ENCODE results near the gene SETMAR.
A peak's percentile ranks its signal among the peaks of the same experiment; 100 is the strongest.
"Not testable (repeated sequence)": the region's sequence is repeated elsewhere in the genome, so short reads cannot be mapped to it uniquely, and the experiment has no call there.

Gene SETMAR

DNA sequence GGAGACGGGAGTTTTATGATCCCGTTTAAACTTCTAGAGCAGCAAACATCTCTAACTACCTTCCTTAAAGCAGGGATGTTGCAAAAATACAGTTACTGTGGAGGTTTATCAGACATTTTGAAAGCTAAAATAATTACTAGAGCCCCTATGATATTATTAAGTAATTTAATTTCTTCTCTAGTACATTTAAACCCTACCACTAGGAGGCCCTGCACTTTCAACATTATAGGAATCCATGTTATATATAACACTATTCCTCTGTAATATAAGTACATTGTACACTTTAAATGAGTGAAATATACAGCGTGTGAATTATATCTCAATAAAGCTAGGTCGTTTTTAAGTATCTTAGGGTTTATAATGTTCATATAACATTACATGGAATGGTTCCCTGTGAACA lies 11.5 kb downstream of the SETMAR start:
- DNase-seq, result no peak

DNA sequence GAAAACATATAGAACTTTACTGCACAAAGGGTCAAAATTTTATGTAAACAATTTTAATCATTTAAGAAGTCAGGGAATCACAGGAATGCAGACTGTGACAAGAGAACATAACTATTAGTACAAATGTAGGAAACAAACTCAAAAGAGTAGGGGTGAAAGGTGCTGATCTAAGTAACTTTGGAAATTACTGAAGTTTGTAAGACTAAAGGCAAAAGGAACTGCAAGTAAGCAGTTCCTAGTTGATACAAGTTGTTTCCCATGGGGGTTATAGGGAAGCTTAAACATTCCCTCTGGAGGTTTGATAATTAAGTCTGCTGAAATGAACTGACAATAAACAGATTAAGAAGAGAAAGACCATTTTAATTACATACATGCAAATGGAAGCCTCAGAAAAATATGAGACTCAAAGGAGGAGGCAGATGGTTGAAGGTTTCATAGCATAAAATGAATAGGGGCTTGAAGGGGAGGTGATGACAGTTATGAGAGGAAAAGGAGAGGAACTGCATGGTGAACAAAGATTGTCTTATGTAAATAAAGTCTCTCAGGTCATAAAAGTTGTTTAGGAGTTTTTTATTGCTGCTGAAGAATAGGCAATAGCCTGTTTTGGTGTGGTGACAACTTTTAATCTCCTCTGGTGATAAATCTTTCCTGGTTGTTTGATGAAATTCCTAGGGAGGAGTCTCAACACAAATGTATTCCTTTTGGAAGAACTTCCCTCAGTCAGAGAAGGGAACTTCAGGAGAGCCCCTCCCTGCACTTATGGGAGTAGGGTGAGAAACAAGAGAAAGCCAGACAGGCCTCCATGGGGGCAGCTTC lies 17.1 kb downstream of the SETMAR start:
- no peak for DNase-seq

GRCh38 chr3:4321732-4322131 lies 18.6 kb downstream of the SETMAR start:
- DNase-seq, result no peak

GRCh38 chr3:4322635-4323034 lies 19.5 kb downstream of the SETMAR start:
- DNase-seq, result no peak

- no peak for DNase-seq
Measured at GRCh38 chr3:4323246-4324027, 20.3 kb downstream of the SETMAR start.

DNA sequence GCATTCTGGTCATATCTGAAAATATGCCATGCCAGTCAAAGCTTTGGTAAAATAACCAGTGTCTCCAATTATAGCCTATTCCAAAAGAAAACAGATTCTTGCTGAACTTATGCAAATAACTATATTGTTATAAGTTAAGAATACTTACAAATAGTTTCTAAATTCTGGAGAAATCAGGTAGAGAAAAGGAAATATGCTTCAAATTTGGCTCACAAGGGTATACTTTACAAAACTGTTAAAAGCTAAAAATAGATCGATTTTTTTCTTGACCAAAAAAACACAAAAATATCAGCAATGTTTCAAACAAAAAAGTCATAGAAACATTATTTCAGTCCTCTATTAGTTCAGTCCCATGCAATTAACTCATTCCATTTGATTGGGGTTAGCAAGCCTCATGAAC lies 23.7 kb downstream of the SETMAR start:
- DNase-seq, result no peak

DNA sequence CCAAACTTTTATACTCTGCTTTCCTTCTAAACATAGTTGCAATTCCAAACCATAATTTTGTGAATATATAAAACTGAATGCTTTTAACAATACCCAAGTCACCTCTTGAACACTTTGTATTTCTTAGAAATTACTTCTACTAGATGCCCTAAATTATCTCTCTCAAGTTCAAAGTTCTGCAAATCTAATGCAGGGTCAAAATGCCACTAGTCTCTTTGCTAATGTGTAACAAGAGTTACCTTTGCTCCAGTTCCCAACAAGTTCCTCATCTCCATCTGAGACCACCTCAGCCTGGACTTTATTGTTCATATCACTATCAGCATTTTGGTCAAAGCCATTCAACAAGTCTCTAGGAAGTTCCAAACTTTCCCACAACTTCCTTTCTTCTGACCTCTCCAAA lies 26.6 kb downstream of the SETMAR start:
- not testable (repeated sequence) for DNase-seq

- no peak for DNase-seq
Measured at GRCh38 chr3:4332111-4332510, 28.9 kb downstream of the SETMAR start.

GRCh38 chr3:4332574-4332973 lies 29.4 kb downstream of the SETMAR start:
- DNase-seq, result no peak

GRCh38 chr3:4332991-4333390 lies 29.8 kb downstream of the SETMAR start:
- no peak for DNase-seq

GRCh38 chr3:4334548-4334947 lies 31.4 kb downstream of the SETMAR start:
- no peak for DNase-seq

- DNase-seq, result no peak
Measured at GRCh38 chr3:4335840-4336562, 32.8 kb downstream of the SETMAR start.

GRCh38 chr3:4336850-4337546 lies 33.8 kb downstream of the SETMAR start:
- DNase-seq, result no peak

DNA sequence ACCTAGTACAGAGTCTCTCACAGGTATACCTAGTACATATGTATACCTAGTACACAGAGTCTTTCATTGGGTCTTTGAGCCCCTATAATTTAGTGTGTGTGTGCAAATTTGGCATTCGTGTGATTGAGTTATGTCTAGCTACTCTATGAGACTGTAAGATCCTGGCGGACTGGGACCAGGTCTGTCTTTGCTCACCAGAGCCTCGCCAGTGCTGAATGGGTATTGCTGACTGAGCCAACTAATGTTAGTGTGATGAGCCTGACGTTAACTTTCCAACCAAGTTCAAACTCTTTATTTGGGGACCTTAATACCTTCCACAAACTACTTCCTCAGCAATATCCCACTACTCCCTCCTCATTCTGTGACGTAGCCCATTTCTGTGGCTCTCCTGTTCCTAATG lies 35.6 kb downstream of the SETMAR start:
- no peak for DNase-seq

DNA sequence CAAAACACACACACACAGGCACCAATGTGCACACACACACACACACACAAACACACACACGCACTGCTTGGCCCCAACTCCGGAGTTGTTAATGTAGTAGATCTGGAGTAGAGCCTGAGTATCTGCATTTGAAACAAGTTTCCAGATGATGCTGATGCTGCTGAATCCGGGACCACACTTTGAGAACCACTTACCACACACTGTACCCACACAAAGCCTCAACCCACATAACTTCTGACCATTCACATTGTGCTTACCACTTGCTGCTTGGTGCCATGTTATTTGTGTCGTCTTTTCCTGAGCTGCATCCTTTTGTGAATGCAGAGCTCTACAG lies 36.9 kb downstream of the SETMAR start:
- no peak for DNase-seq

GRCh38 chr3:4340411-4341335 lies 37.5 kb downstream of the SETMAR start:
- no peak for DNase-seq

DNA sequence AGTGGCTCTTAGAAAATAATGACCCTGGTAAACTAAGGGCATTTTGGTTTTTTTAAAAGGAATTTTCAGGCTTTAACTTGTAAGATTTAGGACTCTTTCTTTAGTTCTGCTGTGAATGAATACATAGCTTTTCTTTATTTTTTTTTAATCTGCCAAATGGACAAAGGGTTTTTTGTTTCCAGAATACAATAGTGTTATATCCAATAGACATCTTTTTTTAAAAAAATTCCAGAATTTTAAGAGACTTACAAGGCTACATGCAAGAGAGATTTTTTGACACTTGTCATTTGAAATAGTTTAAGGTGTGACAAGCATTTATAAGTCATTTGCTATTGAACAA lies 38.1 kb downstream of the SETMAR start:
- DNase-seq, result no peak

- no peak for DNase-seq
Measured at GRCh38 chr3:4343258-4343657, 40.1 kb downstream of the SETMAR start.

DNA sequence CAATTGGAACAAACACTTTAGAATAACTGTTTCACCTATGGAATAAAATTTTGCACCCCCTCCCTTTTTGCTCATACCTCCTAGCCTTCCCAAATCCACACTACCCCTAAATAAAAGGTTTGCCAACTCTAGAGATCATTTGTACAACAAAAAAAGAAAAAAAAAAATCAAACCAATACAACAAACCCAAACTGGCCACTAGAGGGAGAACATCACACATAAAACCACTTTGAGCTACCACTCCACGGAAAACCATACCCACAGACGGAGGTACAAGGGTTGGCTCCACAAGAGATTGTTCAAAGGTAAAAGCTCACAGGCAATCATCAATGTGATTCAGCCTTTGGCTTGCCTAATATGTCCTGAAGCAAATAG lies 47.6 kb downstream of the SETMAR start:
- DNase-seq, result peak; percentile 66

GRCh38 chr3:4351164-4351855 lies 48.1 kb downstream of the SETMAR start:
- no peak for DNase-seq

- DNase-seq, result no peak
Measured at GRCh38 chr3:4351872-4352271, 48.7 kb downstream of the SETMAR start.

All from activated CD8-positive, alpha-beta memory T cell treated with anti-CD3 and anti-CD28 coated beads for 24 hours (primary cell).